HEK293 (cell line): ENCODE data around the gene NOL4L.
A peak's percentile ranks its signal among the peaks of the same experiment; 100 is the strongest.

Experiments
- BCL11A ChIP-seq: fragments of 450-650 bp; formaldehyde crosslinking; IDR thresholded peaks from 2 replicates; pipeline ENCODE4 v1.5.1; 2016; ENCODE audit warnings: low read depth, missing biosample characterization, missing genetic modification characterization
- HIC1 ChIP-seq: fragments of 450-650 bp; formaldehyde crosslinking; IDR thresholded peaks from 2 replicates; pipeline ENCODE4 v1.5.1; 2016; ENCODE audit warnings: missing biosample characterization, missing genetic modification characterization
- INSM2 ChIP-seq: fragments of 450-650 bp; formaldehyde crosslinking; IDR thresholded peaks from 2 replicates; pipeline ENCODE4 v1.5.1; 2016; ENCODE audit warnings: missing biosample characterization, missing genetic modification characterization
- OSR2 ChIP-seq: fragments of 450-650 bp; formaldehyde crosslinking; IDR thresholded peaks from 2 replicates; pipeline ENCODE4 v1.5.1; 2016; ENCODE audit warnings: missing biosample characterization, missing genetic modification characterization
- TSHZ1 ChIP-seq: fragments of 450-650 bp; formaldehyde crosslinking; IDR thresholded peaks from 2 replicates; pipeline ENCODE4 v1.5.1; 2016; ENCODE audit warnings: missing biosample characterization, missing genetic modification characterization, borderline replicate concordance
- YY1 ChIP-seq: fragments of 450-650 bp; formaldehyde crosslinking; IDR thresholded peaks from 2 replicates; pipeline ENCODE4 v1.5.1; 2018; ENCODE audit warnings: missing biosample characterization, missing genetic modification characterization
- ZBTB44 ChIP-seq: fragments of 450-650 bp; IDR thresholded peaks from 2 replicates; pipeline ENCODE4 v1.5.1; 2018; ENCODE audit warnings: missing biosample characterization, mild to moderate bottlenecking, missing genetic modification characterization
- ZFHX2 ChIP-seq: fragments of 450-650 bp; formaldehyde crosslinking; conservative IDR thresholded peaks from 2 replicates; pipeline ENCODE4 v1.5.1; 2016; ENCODE audit warnings: missing biosample characterization, missing genetic modification characterization
- ZNF169 ChIP-seq: fragments of 450-650 bp; formaldehyde crosslinking; IDR thresholded peaks from 2 replicates; pipeline ENCODE4 v1.5.1; 2016; ENCODE audit warnings: missing biosample characterization, missing genetic modification characterization
- ZNF175 ChIP-seq: fragments of 450-650 bp; formaldehyde crosslinking; IDR thresholded peaks from 2 replicates; pipeline ENCODE4 v1.5.1; 2016; ENCODE audit warnings: missing biosample characterization, missing genetic modification characterization
- ZNF311 ChIP-seq: fragments of 450-650 bp; formaldehyde crosslinking; IDR thresholded peaks from 2 replicates; pipeline ENCODE4 v1.5.1; 2017; ENCODE audit warnings: missing biosample characterization, missing genetic modification characterization, borderline replicate concordance
- ZNF324 ChIP-seq: fragments of 450-650 bp; formaldehyde crosslinking; IDR thresholded peaks from 2 replicates; pipeline ENCODE4 v1.5.1; 2016; ENCODE audit warnings: missing biosample characterization, missing genetic modification characterization
- ZNF341 ChIP-seq: fragments of 450-650 bp; formaldehyde crosslinking; IDR thresholded peaks from 2 replicates; pipeline ENCODE4; 2016; ENCODE audit warnings: low read depth, missing biosample characterization, missing genetic modification characterization
- ZNF404 ChIP-seq: fragments of 450-650 bp; formaldehyde crosslinking; IDR thresholded peaks from 2 replicates; pipeline ENCODE4 v1.5.1; 2017; ENCODE audit warnings: missing biosample characterization, missing genetic modification characterization
- ZNF416 ChIP-seq: fragments of 450-650 bp; formaldehyde crosslinking; IDR thresholded peaks from 2 replicates; pipeline ENCODE4 v1.5.1; 2016; ENCODE audit warnings: missing biosample characterization, missing genetic modification characterization
- ZNF426 ChIP-seq: fragments of 450-650 bp; formaldehyde crosslinking; IDR thresholded peaks from 2 replicates; pipeline ENCODE4 v1.5.1; 2017; ENCODE audit warnings: missing biosample characterization, missing genetic modification characterization, mild to moderate bottlenecking, inconsistent platforms, moderate library complexity
- ZNF530 ChIP-seq: fragments of 450-650 bp; formaldehyde crosslinking; IDR thresholded peaks from 2 replicates; pipeline ENCODE4 v1.5.1; 2016; ENCODE audit warnings: low read depth, missing biosample characterization, missing genetic modification characterization
- ZNF544 ChIP-seq: fragments of 450-650 bp; formaldehyde crosslinking; IDR thresholded peaks from 2 replicates; pipeline ENCODE4 v1.5.0; 2017; ENCODE audit warnings: missing biosample characterization, missing genetic modification characterization
- ZNF549 ChIP-seq: fragments of 450-650 bp; IDR thresholded peaks from 2 replicates; pipeline ENCODE4 v1.5.1; 2018; ENCODE audit warnings: missing biosample characterization, missing genetic modification characterization, mild to moderate bottlenecking, inconsistent platforms, moderate library complexity
- ZNF621 ChIP-seq: fragments of 450-650 bp; formaldehyde crosslinking; IDR thresholded peaks from 2 replicates; pipeline ENCODE4 v1.5.1; 2017; ENCODE audit warnings: missing biosample characterization, missing genetic modification characterization
- ZNF645 ChIP-seq: fragments of 450-650 bp; formaldehyde crosslinking; IDR thresholded peaks from 2 replicates; pipeline ENCODE4; 2016; ENCODE audit warnings: missing biosample characterization, missing genetic modification characterization
- ZNF660 ChIP-seq: fragments of 450-650 bp; IDR thresholded peaks from 2 replicates; pipeline ENCODE4 v1.5.1; 2018; ENCODE audit warnings: missing biosample characterization, mild to moderate bottlenecking, missing genetic modification characterization
- ZNF677 ChIP-seq: fragments of 450-650 bp; IDR thresholded peaks from 2 replicates; pipeline ENCODE4 v1.5.0; 2018; ENCODE audit warnings: missing biosample characterization, mild to moderate bottlenecking, missing genetic modification characterization, moderate library complexity
- ZNF692 ChIP-seq: fragments of 450-650 bp; formaldehyde crosslinking; IDR thresholded peaks from 2 replicates; pipeline ENCODE4 v1.5.1; 2016; ENCODE audit warnings: missing biosample characterization, missing genetic modification characterization
- ZNF792 ChIP-seq: fragments of 450-650 bp; formaldehyde crosslinking; IDR thresholded peaks from 2 replicates; pipeline ENCODE4 v1.5.1; 2016; ENCODE audit warnings: missing biosample characterization, missing genetic modification characterization

NOL4L gene

GRCh38 chr20:32483351-32484224 is 101.5 kb downstream of the NOL4L start (continued):
- TF ChIP-seq HIC1, result peak; percentile 64; the same call in 1 of the 2 replicates
- no peak for TF ChIP-seq ZNF660 (tag by site-specific recombination)
- TF ChIP-seq ZNF621, result no peak
- TF ChIP-seq ZNF792, result no peak
- peak; percentile 74; the same call in 1 of the 2 replicates for TF ChIP-seq ZFHX2 (tag by site-specific recombination)
- TF ChIP-seq OSR2 (tag by site-specific recombination), result no peak
- no peak for TF ChIP-seq YY1
- TF ChIP-seq ZNF692 (tag by site-specific recombination), result peak; percentile 94
- TF ChIP-seq ZNF404 (tag by site-specific recombination), result no peak
- TF ChIP-seq TSHZ1 (tag by site-specific recombination), result no peak
- TF ChIP-seq ZNF175, result no peak
- TF ChIP-seq ZNF544 (tag by site-specific recombination), result no peak
- TF ChIP-seq INSM2 (tag by site-specific recombination), result no peak
- no peak for TF ChIP-seq ZBTB44 (tag by site-specific recombination)
- TF ChIP-seq ZNF426 (tag by site-specific recombination), result no peak
- no peak for TF ChIP-seq ZNF645 (tag by site-specific recombination)
- no peak for TF ChIP-seq ZNF677 (tag by site-specific recombination)
- peak; percentile 96 for TF ChIP-seq ZNF341
- peak; percentile 62; the same call in 1 of the 2 replicates for TF ChIP-seq ZNF324 (tag by site-specific recombination)
- TF ChIP-seq ZNF549 (tag by site-specific recombination), result no peak
- TF ChIP-seq ZNF530, result no peak
- TF ChIP-seq ZNF311 (tag by site-specific recombination), result no peak
- TF ChIP-seq ZNF169, result no peak
- TF ChIP-seq ZNF416 (tag by site-specific recombination), result no peak
- no peak for TF ChIP-seq BCL11A (tag by site-specific recombination)
